NCI-H2029 (cell line): ENCODE results near the gene ATF6.

Source experiments
- DNase-seq: peaks from one replicate; lab custom pipeline; 2025; lab: John Stamatoyannopoulos, UW

Gene ATF6

GRCh38 chr1:161970036-161970435 is 203.9 kb downstream of the ATF6 start:
- no peak for DNase-seq

GRCh38 chr1:161970633-161971032 is 204.5 kb downstream of the ATF6 start:
- DNase-seq: no peak

GRCh38 chr1:161972828-161973227 is 206.7 kb downstream of the ATF6 start:
- no peak for DNase-seq

GRCh38 chr1:161973924-161974845 is 208.1 kb downstream of the ATF6 start:
- no peak for DNase-seq

- DNase-seq: no peak
Observed at GRCh38 chr1:161978011-161978790, 212.1 kb downstream of the ATF6 start.

- no peak for DNase-seq
Observed at GRCh38 chr1:161981126-161981525, 215.0 kb downstream of the ATF6 start.

GRCh38 chr1:161981735-161982506 is 215.8 kb downstream of the ATF6 start:
- DNase-seq: no peak

GRCh38 chr1:161982507-161982895 is 216.4 kb downstream of the ATF6 start:
- DNase-seq: no peak

- no peak for DNase-seq
Observed at GRCh38 chr1:161982917-161983316, 216.8 kb downstream of the ATF6 start.

- no peak for DNase-seq
Observed at GRCh38 chr1:161983725-161984124, 217.6 kb downstream of the ATF6 start.

- no peak for DNase-seq
Observed at GRCh38 chr1:161985301-161985822, 219.2 kb downstream of the ATF6 start.

- no peak for DNase-seq
Observed at GRCh38 chr1:161986328-161986727, 220.2 kb downstream of the ATF6 start.

- no peak for DNase-seq
Observed at GRCh38 chr1:161987303-161987702, 221.2 kb downstream of the ATF6 start.

- no peak for DNase-seq
Observed at GRCh38 chr1:161987872-161988271, 221.8 kb downstream of the ATF6 start.

- DNase-seq: no peak
Observed at GRCh38 chr1:161988413-161988812, 222.3 kb downstream of the ATF6 start.

- DNase-seq: no peak
Observed at GRCh38 chr1:161989108-161989507, 223.0 kb downstream of the ATF6 start.

GRCh38 chr1:161989786-161990185 is 223.7 kb downstream of the ATF6 start:
- no peak for DNase-seq

GRCh38 chr1:161993576-161993975 is 227.5 kb downstream of the ATF6 start:
- no peak for DNase-seq

- no peak for DNase-seq
Observed at GRCh38 chr1:161994175-161994668, 228.1 kb downstream of the ATF6 start.

- DNase-seq: no peak
Observed at GRCh38 chr1:161997152-161997551, 231.0 kb downstream of the ATF6 start.

GRCh38 chr1:161998811-161999210 is 232.7 kb downstream of the ATF6 start:
- no peak for DNase-seq
